Natural killer cell (primary cell): ENCODE measurements around the gene P3H4. TPM values are rescaled to one million over a fixed set of nuclear protein-coding genes. Genes with fewer than 3 reads are reported as not detected.
"Not testable (repeated sequence)": the region's sequence is repeated elsewhere in the genome, so short reads cannot be mapped to it uniquely, and the experiment has no call there.

Experiments used
- ATAC-seq, 3 donors: fragments of 150-1000 bp in 2 of 3; fragments of 200-7000 bp in 1 of 3; cut with Tn5 transposase; 1 replicate in 1 of 3; 2 replicates in 2 of 3; pipeline ENCODE4 v1.10.0; 2021; ENCODE audit warnings: mild to moderate bottlenecking in 2 of 3, moderate library complexity in 2 of 3
- DNase-seq, 2 donors: peaks; one replicate each; pipeline versions ENCODE4 v3.0.0 to v3.0.0-alpha.2; 2013 to 2021; ENCODE audit warnings: mixed read lengths in 1 of 2
- H3K27ac ChIP-seq: one replicate; pipeline ENCODE4 v1.5.1; 2013; ENCODE audit warnings: mild to moderate bottlenecking, low read length
- H3K27me3 ChIP-seq: one replicate; pipeline ENCODE4 v1.6.1; 2013; ENCODE audit warnings: low read length; ENCODE audit not compliant: control insufficient read depth, insufficient read depth
- H3K36me3 ChIP-seq: one replicate; pipeline ENCODE4 v1.6.1; 2013; ENCODE audit warnings: low read length; ENCODE audit not compliant: control insufficient read depth, insufficient read depth
- H3K4me1 ChIP-seq: one replicate; pipeline ENCODE4 v1.6.1; 2013; ENCODE audit warnings: low read length; ENCODE audit not compliant: control insufficient read depth, insufficient read depth
- H3K4me3 ChIP-seq: one replicate; pipeline ENCODE4 v1.5.1; 2013; ENCODE audit warnings: low read length
- H3K9me3 ChIP-seq: one replicate; pipeline ENCODE4 v1.6.1; 2013; ENCODE audit warnings: low read length; ENCODE audit not compliant: control insufficient read depth, insufficient read depth
- H3K27ac Mint-ChIP-seq, 2 donors: one replicate each; pipeline ENCODE4 v1.8.0; 2022; ENCODE audit warnings: mild to moderate bottlenecking in 2 of 2, mixed read lengths in 2 of 2, moderate library complexity in 1 of 2
- H3K27me3 Mint-ChIP-seq, 2 donors: one replicate each; pipeline ENCODE4 v1.8.0; 2022; ENCODE audit warnings: low read depth in 2 of 2, mixed read lengths in 2 of 2
- H3K36me3 Mint-ChIP-seq: one replicate; pipeline ENCODE4 v1.8.0; 2022; ENCODE audit warnings: mixed read lengths
- H3K4me1 Mint-ChIP-seq, 2 donors: one replicate each; pipeline ENCODE4 v1.8.0; 2022; ENCODE audit warnings: mixed read lengths in 2 of 2
- H3K4me3 Mint-ChIP-seq: one replicate; pipeline ENCODE4 v1.8.0; 2022; ENCODE audit warnings: mild to moderate bottlenecking, moderate library complexity, mixed read lengths
- H3K9me3 Mint-ChIP-seq, 2 donors: one replicate each; pipeline ENCODE4 v1.8.0; 2022; ENCODE audit warnings: mixed read lengths in 2 of 2
- CTCF ChIP-seq: fragments of 200-600 bp; IDR thresholded peaks from one replicate; pipeline ENCODE4 v1.8.0; 2022; ENCODE audit warnings: antibody characterized with exemption
- WGBS: methylation state at CpG from one replicate; pipeline ENCODE4 v1.1.7; 2013; ENCODE audit warnings: missing lambda C conversion rate; ENCODE audit not compliant: insufficient coverage; 5-methylcytosine and 5-hydroxymethylcytosine counted together
- intact Hi-C: fragments of 100-400 bp; cut with micrococcal nuclease; formaldehyde crosslinking; loops from one replicate; pipeline ENCODE4 v1.14.2; 2022
- total RNA-seq, 4 donors: library from RNA; stranded (reverse); fragments of 120-200 nt in 1 of 4; gene quantifications; one replicate each; pipeline versions ENCODE4 v1.2.3 to v1.2.4, GENCODE V29; 2013 to 2022

Gene P3H4
- total RNA-seq, 3 donors from 2014 or later (not counting 1 experiment from before 2014, with no cell fraction given), result 6.9 to 8.9 (median 7.5) TPM

GRCh38 chr17:41777574-41778188 lies 34.1 kb downstream of the P3H4 start:
- WGBS, result 54% methylated on average over 12 of the region's 12 CpGs
- H3K27ac Mint-ChIP-seq, result no peak overlapping the region
- H3K4me3 ChIP-seq, result no peak overlapping the region
- no peaks in the 10 kb centered on the region for H3K27me3 ChIP-seq
- no peaks in the 10 kb centered on the region for H3K36me3 ChIP-seq
- H3K4me1 Mint-ChIP-seq, result no peaks in the 10 kb centered on the region
- no peaks in the 10 kb centered on the region for H3K9me3 ChIP-seq
- TF ChIP-seq CTCF, result no peak
- H3K4me1 ChIP-seq, result peaks cover 5% of the 10 kb centered on the region
- intact Hi-C loops, result no loop called here
- H3K4me3 Mint-ChIP-seq, result no peak overlapping the region
- H3K9me3 Mint-ChIP-seq, result no peaks in the 10 kb centered on the region
- peaks cover 11 to 14% of the 10 kb centered on the region in 2 donors for H3K27me3 Mint-ChIP-seq
- H3K27ac ChIP-seq, result no peak overlapping the region
- ATAC-seq (no peak), DNase-seq (no peak)
- H3K36me3 Mint-ChIP-seq, result no peaks in the 10 kb centered on the region

- H3K27me3 ChIP-seq, result no peaks in the 10 kb centered on the region
- ATAC-seq (no peak), DNase-seq (no peak)
- H3K36me3 Mint-ChIP-seq, result no peaks in the 10 kb centered on the region
- H3K4me1 Mint-ChIP-seq, result no peaks in the 10 kb centered on the region
- 81% methylated on average over 4 of the region's 4 CpGs for WGBS
- H3K9me3 Mint-ChIP-seq, result no peaks in the 10 kb centered on the region
- no peak overlapping the region for H3K27ac ChIP-seq
- H3K27ac Mint-ChIP-seq, result no peak overlapping the region
- H3K4me1 ChIP-seq, result no peaks in the 10 kb centered on the region
- H3K4me3 Mint-ChIP-seq, result no peak overlapping the region
- no peak overlapping the region for H3K4me3 ChIP-seq
- intact Hi-C loops, result no loop called here
- H3K9me3 ChIP-seq, result no peaks in the 10 kb centered on the region
- no peak for TF ChIP-seq CTCF
- no peaks in the 10 kb centered on the region for H3K36me3 ChIP-seq
- H3K27me3 Mint-ChIP-seq, result peaks cover 6 to 8% of the 10 kb centered on the region in 2 donors
Observed at GRCh38 chr17:41777157-41777573, 34.6 kb downstream of the P3H4 start.

GRCh38 chr17:41776262-41776900 lies 35.4 kb downstream of the P3H4 start:
- H3K36me3 ChIP-seq, H3K27me3 ChIP-seq, ATAC-seq, H3K27ac Mint-ChIP-seq, H3K9me3 Mint-ChIP-seq, DNase-seq, H3K4me3 Mint-ChIP-seq, H3K4me3 ChIP-seq, H3K27me3 Mint-ChIP-seq, intact Hi-C loops, H3K4me1 ChIP-seq, H3K4me1 Mint-ChIP-seq, H3K36me3 Mint-ChIP-seq, H3K9me3 ChIP-seq, H3K27ac ChIP-seq: not testable (repeated sequence)
- WGBS, result 91% methylated on average over 14 of the region's 14 CpGs

- Histone ChIP-seq H3K4me3 (no peak overlapping the region), H3K27me3 (no peaks in the 10 kb centered on the region), H3K9me3 (no peaks in the 10 kb centered on the region), H3K36me3 (no peaks in the 10 kb centered on the region), H3K4me1 (no peaks in the 10 kb centered on the region), H3K27ac (no peak overlapping the region)
- TF ChIP-seq CTCF, result no peak
- Mint-ChIP-seq H3K27ac (no peak overlapping the region), H3K36me3 (no peaks in the 10 kb centered on the region), H3K27me3 (peaks cover 0 to 2% of the 10 kb centered on the region in 2 donors), H3K4me3 (no peak overlapping the region), H3K9me3 (no peaks in the 10 kb centered on the region), H3K4me1 (no peaks in the 10 kb centered on the region)
- intact Hi-C loops, result no loop called here
- 85% methylated on average over 12 of the region's 12 CpGs for WGBS
- ATAC-seq, result no peak
- DNase-seq, result no peak
Observed at GRCh38 chr17:41775394-41776226, 36.1 kb downstream of the P3H4 start.
